Stimulated activated memory B cell treated with anti-CD40 and anti-IgM and Interleukin-4, amounts not matched to agents 10 μg/mL and 1 μg/mL and 100 μg/mL, for 72 hours (primary cell): Measurements from ENCODE around the gene DGKG.

Experiments
- ATAC-seq: fragments of 150-1000 bp; cut with Tn5 transposase; 2 replicates; pipeline ENCODE4 v1.10.0; 2021
- H3K27ac Mint-ChIP-seq: one replicate; pipeline ENCODE4 v1.8.0; 2022; ENCODE audit warnings: mild to moderate bottlenecking, mixed read lengths
- H3K27me3 Mint-ChIP-seq: one replicate; pipeline ENCODE4 v1.8.0; 2022; ENCODE audit warnings: mixed read lengths
- H3K36me3 Mint-ChIP-seq: one replicate; pipeline ENCODE4 v1.8.0; 2022; ENCODE audit warnings: mixed read lengths
- H3K4me1 Mint-ChIP-seq: one replicate; pipeline ENCODE4 v1.8.0; 2022; ENCODE audit warnings: mixed read lengths
- H3K4me3 Mint-ChIP-seq: one replicate; pipeline ENCODE4 v1.8.0; 2022; ENCODE audit warnings: mild to moderate bottlenecking, moderate library complexity, mixed read lengths
- H3K9me3 Mint-ChIP-seq: one replicate; pipeline ENCODE4 v1.8.0; 2022; ENCODE audit warnings: mixed read lengths

Gene DGKG

GRCh38 chr3:186180891-186181481 lies 181.0 kb downstream of the DGKG start:
- Mint-ChIP-seq H3K4me3 (no peak overlapping the region), H3K27ac (no peak overlapping the region), H3K9me3 (no peaks in the 10 kb centered on the region), H3K4me1 (peaks cover 14% of the 10 kb centered on the region), H3K36me3 (peaks cover 27% of the 10 kb centered on the region), H3K27me3 (no peaks in the 10 kb centered on the region)
- ATAC-seq, result no peak

DNA sequence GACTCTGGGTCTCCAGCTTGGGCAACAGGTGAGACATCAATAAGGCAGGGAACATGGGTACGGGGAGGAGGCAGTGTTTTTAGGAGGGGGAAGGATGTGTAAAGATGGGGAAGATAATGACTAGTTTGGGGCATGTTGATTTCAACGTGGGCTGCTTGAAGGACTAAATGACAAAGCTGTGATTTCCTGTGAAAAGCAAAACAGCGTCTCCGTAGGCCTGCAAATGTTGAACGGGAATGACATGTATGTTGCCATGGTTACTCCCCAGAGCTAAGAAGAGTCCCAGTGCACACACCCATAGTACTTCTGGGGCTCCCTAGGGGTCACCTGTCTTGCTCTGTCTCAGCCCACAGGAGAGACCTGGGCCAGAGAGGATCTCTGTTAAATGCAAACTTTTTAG lies 181.9 kb downstream of the DGKG start:
- Mint-ChIP-seq H3K36me3 (peaks cover 33% of the 10 kb centered on the region), H3K4me3 (no peak overlapping the region), H3K27me3 (no peaks in the 10 kb centered on the region), H3K9me3 (no peaks in the 10 kb centered on the region), H3K4me1 (peaks cover 6% of the 10 kb centered on the region), H3K27ac (no peak overlapping the region)
- ATAC-seq, result no peak

DNA sequence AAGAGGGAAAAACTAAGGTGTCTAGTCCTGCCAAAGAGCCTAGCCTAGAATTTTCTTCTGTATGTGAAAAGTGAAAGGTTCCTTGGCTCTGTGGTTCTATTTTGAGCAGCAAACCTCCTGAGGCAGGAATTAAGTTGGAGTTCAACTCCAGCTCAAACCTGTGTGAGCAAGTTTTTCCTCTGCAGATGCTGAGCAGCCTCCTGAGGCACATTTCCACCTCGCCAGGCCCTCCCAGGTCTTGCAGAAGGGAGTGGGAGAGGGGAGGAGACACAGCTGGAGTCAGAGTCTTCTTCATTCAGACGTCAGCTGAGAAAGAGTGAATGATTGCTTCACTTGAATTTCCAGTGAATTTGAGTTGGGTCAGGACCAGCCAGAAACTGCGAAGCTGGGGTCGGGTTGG lies 183.6 kb downstream of the DGKG start:
- Mint-ChIP-seq H3K27me3 (no peaks in the 10 kb centered on the region), H3K4me3 (no peak overlapping the region), H3K4me1 (no peaks in the 10 kb centered on the region), H3K36me3 (peaks cover 45% of the 10 kb centered on the region), H3K9me3 (no peaks in the 10 kb centered on the region), H3K27ac (no peak overlapping the region)
- no peak for ATAC-seq

DNA sequence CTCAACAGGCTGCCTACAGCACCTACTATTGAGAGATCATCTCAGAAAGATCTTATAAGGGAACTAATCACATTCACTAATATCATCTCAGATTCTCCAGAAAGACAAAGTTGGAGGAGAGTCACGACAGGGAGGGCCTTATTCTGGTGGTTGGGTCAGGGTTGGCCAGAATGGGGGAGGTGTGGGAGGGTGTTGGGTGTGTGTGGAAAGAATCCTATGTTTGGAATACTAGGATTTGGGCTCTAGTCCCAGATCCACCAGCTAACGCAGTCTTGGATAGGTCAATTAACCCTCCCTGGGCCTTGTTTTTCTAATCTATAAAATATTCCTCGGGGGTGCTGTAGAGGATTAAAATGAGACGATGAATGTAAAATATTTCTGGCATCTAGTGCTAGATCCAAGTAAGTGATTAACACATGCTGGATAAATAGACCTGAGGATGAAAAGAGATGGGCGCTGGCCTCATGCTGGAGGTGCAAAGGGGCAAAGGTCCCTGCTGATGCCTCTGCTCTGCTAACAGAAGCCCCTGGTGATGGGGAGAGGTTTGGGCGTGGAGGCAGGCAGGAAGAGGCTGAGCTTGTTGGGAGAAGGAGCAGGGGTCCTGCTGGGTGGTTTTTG lies 185.6 kb downstream of the DGKG start:
- Mint-ChIP-seq H3K4me1 (no peaks in the 10 kb centered on the region), H3K27me3 (no peaks in the 10 kb centered on the region), H3K4me3 (no peak overlapping the region), H3K9me3 (no peaks in the 10 kb centered on the region), H3K27ac (no peak overlapping the region), H3K36me3 (peaks cover 45% of the 10 kb centered on the region)
- ATAC-seq, result no peak

- no peaks in the 10 kb centered on the region for H3K9me3 Mint-ChIP-seq
- ATAC-seq, result no peak
- no peaks in the 10 kb centered on the region for H3K4me1 Mint-ChIP-seq
- H3K27me3 Mint-ChIP-seq, result no peaks in the 10 kb centered on the region
- peaks cover 37% of the 10 kb centered on the region for H3K36me3 Mint-ChIP-seq
- H3K27ac Mint-ChIP-seq, result no peak overlapping the region
- no peak overlapping the region for H3K4me3 Mint-ChIP-seq
Measured at GRCh38 chr3:186173224-186173815, 188.7 kb downstream of the DGKG start.

DNA sequence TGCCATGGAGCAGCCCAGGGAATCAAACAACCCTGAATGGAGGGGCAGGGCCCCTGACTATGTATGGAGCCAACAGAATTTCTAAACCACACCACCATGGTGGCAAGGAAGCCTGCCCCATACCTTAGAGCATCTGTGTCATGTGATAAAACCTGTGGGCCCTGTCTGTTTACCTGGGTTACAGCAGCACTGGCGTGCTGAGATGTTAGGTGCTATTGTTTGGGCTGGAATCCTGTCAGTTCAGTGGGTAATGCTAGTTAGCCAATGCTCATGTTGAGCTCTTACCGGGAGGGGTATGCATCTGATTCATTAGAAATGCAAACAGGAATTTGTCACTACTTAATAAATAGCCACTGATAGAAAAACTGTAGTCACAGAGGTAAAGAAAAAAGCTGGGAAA lies 189.7 kb downstream of the DGKG start:
- no peak for ATAC-seq
- H3K27me3 Mint-ChIP-seq, result no peaks in the 10 kb centered on the region
- no peaks in the 10 kb centered on the region for H3K4me1 Mint-ChIP-seq
- peaks cover 36% of the 10 kb centered on the region for H3K36me3 Mint-ChIP-seq
- H3K4me3 Mint-ChIP-seq, result no peak overlapping the region
- H3K9me3 Mint-ChIP-seq, result no peaks in the 10 kb centered on the region
- no peak overlapping the region for H3K27ac Mint-ChIP-seq

- Mint-ChIP-seq H3K36me3 (peaks cover 32% of the 10 kb centered on the region), H3K27ac (no peak overlapping the region), H3K9me3 (no peaks in the 10 kb centered on the region), H3K4me1 (no peaks in the 10 kb centered on the region), H3K27me3 (no peaks in the 10 kb centered on the region), H3K4me3 (no peak overlapping the region)
- ATAC-seq, result no peak
Measured at GRCh38 chr3:186171521-186171920, 190.5 kb downstream of the DGKG start.

- no peaks in the 10 kb centered on the region for H3K27me3 Mint-ChIP-seq
- H3K4me1 Mint-ChIP-seq, result no peaks in the 10 kb centered on the region
- H3K4me3 Mint-ChIP-seq, result no peak overlapping the region
- H3K36me3 Mint-ChIP-seq, result peaks cover 29% of the 10 kb centered on the region
- H3K9me3 Mint-ChIP-seq, result no peaks in the 10 kb centered on the region
- ATAC-seq, result no peak
- H3K27ac Mint-ChIP-seq, result no peak overlapping the region
Measured at GRCh38 chr3:186170516-186170915, 191.5 kb downstream of the DGKG start.

GRCh38 chr3:186169379-186169778 lies 192.7 kb downstream of the DGKG start:
- H3K4me1 Mint-ChIP-seq, result no peaks in the 10 kb centered on the region
- no peaks in the 10 kb centered on the region for H3K27me3 Mint-ChIP-seq
- no peak for ATAC-seq
- peaks cover 19% of the 10 kb centered on the region for H3K36me3 Mint-ChIP-seq
- H3K27ac Mint-ChIP-seq, result no peak overlapping the region
- no peaks in the 10 kb centered on the region for H3K9me3 Mint-ChIP-seq
- H3K4me3 Mint-ChIP-seq, result no peak overlapping the region

DNA sequence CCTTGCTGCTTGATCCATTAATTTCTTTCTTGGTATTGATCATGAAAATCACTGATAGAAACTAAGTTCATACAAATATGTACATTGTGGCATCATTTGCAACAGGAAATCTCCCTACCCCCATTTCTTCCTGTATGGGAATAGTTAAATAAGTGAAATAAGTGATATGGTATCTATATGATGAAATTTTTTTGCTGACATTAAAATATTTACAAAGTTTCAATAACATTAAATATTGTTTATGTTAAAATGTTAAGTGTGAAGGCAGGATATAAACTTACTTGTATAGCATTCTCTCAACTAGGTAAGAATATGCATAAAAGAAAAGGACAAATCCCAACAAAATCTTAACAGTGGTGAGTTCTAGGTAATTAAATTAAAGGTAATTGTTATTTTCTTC lies 193.1 kb downstream of the DGKG start:
- Mint-ChIP-seq H3K27ac (no peak overlapping the region), H3K4me3 (no peak overlapping the region), H3K36me3 (peaks cover 18% of the 10 kb centered on the region), H3K27me3 (no peaks in the 10 kb centered on the region), H3K4me1 (no peaks in the 10 kb centered on the region), H3K9me3 (no peaks in the 10 kb centered on the region)
- ATAC-seq, result no peak

DNA sequence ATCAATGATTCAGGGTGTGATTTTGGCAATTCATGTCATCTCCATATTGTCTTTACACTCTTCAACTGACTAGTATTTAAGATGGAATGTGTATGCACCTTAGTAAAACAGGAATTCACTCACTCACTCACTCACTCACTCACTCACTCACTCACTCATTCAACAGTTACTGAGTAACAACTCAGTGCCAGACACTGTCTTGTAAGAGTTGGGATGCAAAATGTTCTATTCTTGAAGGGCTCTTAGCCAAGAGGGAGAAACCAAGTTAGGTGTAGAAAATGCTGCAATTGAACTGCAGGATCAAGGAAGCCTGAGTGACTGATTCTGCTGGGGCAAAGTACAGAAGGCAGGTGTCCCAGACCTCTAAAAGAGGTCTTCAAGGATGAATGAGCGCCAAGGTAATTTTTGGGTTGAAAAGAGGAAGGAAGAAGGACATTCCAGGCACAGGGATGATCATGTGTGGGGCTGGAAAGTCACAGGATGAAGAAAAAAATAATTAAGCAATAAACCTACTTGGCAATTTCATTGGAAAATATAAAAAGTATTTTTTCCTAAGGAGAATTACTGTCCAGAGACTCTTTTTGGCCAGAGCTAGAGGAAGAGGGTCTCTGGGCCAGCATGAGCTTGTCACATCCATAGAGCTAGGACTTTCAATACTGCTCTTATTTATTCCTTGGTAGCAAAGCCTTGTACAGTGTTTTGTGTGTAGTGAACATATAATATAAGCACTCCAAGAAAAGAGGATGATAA lies 194.2 kb downstream of the DGKG start:
- H3K4me3 Mint-ChIP-seq, result no peak overlapping the region
- no peaks in the 10 kb centered on the region for H3K27me3 Mint-ChIP-seq
- H3K27ac Mint-ChIP-seq, result no peak overlapping the region
- H3K9me3 Mint-ChIP-seq, result no peaks in the 10 kb centered on the region
- H3K36me3 Mint-ChIP-seq, result peaks cover 23% of the 10 kb centered on the region
- ATAC-seq, result no peak
- no peaks in the 10 kb centered on the region for H3K4me1 Mint-ChIP-seq

DNA sequence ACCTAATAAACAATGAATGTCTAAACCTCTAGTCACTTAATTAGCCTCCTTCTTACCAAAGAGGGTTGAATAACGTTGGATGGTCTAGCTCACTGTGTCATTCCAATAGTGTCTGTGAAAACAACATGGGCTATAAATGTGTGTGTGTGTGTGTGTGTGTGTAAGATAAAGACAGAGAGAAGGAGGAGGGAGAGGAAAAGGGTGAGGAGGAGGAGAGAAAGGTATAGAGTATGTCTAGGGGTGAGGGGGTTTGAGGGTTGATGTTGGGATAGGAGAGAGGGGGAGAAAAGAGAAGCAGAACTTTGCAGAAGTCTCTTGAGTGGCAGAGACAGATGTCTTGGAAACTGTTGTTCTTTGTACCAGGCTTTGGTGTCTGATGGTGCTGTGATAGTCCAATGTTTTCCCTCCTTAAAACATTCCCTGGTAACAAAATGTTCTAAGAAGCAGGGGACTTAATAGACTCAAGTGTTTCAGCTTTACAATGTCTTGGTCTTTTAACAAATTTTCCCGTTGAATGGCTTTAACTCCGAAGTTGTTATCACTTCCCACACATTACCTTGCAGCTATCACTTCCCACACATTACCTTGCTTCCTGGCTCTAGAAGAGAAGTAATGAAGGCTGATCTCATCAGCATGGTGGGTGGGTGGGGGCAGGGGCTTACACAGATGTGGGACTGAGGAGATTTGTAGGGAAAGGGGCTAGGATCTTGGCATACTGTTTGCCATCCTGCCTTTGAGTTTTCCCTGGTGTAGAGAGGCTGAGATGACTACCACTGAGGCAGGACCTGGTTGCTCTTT lies 195.3 kb downstream of the DGKG start:
- Mint-ChIP-seq H3K4me3 (no peak overlapping the region), H3K27ac (no peak overlapping the region), H3K9me3 (no peaks in the 10 kb centered on the region), H3K36me3 (peaks cover 23% of the 10 kb centered on the region), H3K27me3 (no peaks in the 10 kb centered on the region), H3K4me1 (no peaks in the 10 kb centered on the region)
- no peak for ATAC-seq

DNA sequence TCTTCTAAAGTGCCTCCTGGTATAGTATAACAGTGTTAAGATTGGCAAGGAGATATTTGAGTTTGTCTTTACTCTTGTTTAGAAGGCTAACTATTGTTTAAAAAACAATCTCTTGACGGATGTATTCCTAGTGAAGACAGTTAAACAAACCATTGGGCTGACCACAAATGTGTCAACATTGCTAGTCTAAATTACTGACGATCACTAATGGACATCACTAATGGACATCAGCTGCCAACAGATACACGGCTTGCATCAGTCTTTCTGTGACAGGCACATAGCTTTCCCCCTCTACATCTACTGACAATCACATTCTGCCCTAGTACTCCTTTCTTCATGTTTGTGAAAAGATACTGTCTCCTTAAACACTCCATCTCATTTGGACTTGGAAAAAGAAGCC lies 196.0 kb downstream of the DGKG start:
- Mint-ChIP-seq H3K27me3 (no peaks in the 10 kb centered on the region), H3K4me1 (no peaks in the 10 kb centered on the region), H3K27ac (no peak overlapping the region), H3K9me3 (no peaks in the 10 kb centered on the region), H3K4me3 (no peak overlapping the region), H3K36me3 (peaks cover 27% of the 10 kb centered on the region)
- ATAC-seq, result no peak

- no peak overlapping the region for H3K4me3 Mint-ChIP-seq
- no peaks in the 10 kb centered on the region for H3K27me3 Mint-ChIP-seq
- H3K36me3 Mint-ChIP-seq, result peaks cover 34% of the 10 kb centered on the region
- H3K4me1 Mint-ChIP-seq, result no peaks in the 10 kb centered on the region
- H3K27ac Mint-ChIP-seq, result no peak overlapping the region
- ATAC-seq, result no peak
- H3K9me3 Mint-ChIP-seq, result no peaks in the 10 kb centered on the region
Measured at GRCh38 chr3:186165331-186165730, 196.7 kb downstream of the DGKG start.

DNA sequence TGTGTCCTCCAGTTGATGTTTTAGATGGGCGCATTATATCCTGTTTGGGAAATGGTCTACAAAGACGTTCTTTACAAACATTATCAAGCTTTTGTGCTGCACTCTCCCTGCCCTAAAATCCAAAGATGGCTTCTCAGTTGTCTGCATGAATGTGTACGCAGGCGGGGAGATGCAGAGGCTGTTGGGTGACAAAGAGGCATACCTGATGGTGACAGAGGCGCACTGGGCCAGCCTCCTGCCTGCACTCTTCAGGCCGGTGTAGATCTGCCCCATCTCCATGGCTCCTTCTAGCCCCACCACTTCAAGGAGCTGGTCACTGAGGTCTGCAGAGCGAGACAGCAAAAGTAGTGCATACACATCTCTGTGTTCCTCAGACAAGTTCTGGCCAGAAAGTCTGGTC lies 197.3 kb downstream of the DGKG start:
- Mint-ChIP-seq H3K36me3 (peaks cover 34% of the 10 kb centered on the region), H3K27me3 (no peaks in the 10 kb centered on the region), H3K4me1 (no peaks in the 10 kb centered on the region), H3K27ac (no peak overlapping the region), H3K9me3 (no peaks in the 10 kb centered on the region), H3K4me3 (no peak overlapping the region)
- ATAC-seq, result no peak
